Omental fat pad (tissue), 4 donors: ENCODE results near the gene FOXN1. TPM values are rescaled to one million over a fixed set of nuclear protein-coding genes. Genes with fewer than 3 reads are reported as not detected.

Experiments used
- ATAC-seq: fragments of 150-250 bp; one replicate; pipeline ENCODE4 v1.9.1; 2016; ENCODE audit warnings: mild to moderate bottlenecking, moderate library complexity; ENCODE audit not compliant: low FRiP score
- DNase-seq: peaks from one replicate; pipeline ENCODE4 v3.0.0-alpha.2; 2019; ENCODE audit warnings: low spot score
- CTCF ChIP-seq, 3 donors: fragments of 450-650 bp; IDR thresholded peaks; one replicate each; pipeline ENCODE4 v1.5.1; 2016 to 2017; ENCODE audit warnings: antibody characterized with exemption in 3 of 3, mild to moderate bottlenecking in 3 of 3, moderate library complexity in 2 of 3
- total RNA-seq, 4 donors: library from RNA; depleted of rRNA; stranded (reverse); fragments of >200 nt; gene quantifications; one replicate each; pipeline ENCODE4 v1.1.0, GENCODE V29; 2016

Gene FOXN1
- total RNA-seq, 4 donors from 2014 or later = not detected

GRCh38 chr17:28480278-28480677, 25.9 kb upstream of the FOXN1 start:
- TF ChIP-seq CTCF (IDR thresholded peaks at IDR 0.05) = no peak
- no peak for DNase-seq
- ATAC-seq = no peak

GRCh38 chr17:28480799-28481571, 25.2 kb upstream of the FOXN1 start:
- TF ChIP-seq CTCF (IDR thresholded peaks at IDR 0.05) = no peak
- ATAC-seq = no peak
- DNase-seq = no peak

DNA sequence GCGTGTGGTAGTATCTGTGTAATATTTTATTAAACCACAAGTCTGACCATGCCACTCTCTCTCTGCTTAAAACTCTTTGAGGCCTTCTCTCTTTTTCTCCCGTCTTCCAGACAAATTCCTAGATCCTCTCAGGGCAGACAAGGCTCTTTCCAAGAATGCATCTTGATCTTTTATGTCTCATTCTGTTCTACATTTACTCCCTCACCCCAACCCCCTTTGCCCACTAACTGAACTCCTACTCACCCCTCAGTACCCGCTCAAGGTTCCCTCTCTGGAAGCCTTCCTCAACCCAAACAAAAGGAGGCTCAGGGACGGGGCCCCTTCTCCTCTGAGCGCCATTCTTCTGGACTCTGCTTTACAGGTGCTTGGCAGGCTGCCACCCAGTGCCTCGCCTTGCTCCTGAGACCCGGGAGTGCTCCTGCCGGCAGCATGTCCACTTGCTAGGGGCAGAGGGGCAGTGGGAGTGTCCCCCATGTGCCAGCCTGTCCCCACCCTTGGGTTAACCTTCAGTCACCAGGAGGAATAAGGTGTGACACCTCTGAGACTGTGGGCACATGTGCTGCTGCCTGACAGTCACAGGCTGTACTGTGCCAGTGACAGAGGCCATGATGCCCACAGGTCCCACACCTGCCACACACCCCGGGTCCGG, 23.5 kb upstream of the FOXN1 start:
- TF ChIP-seq CTCF (IDR thresholded peaks at IDR 0.05) = no peak
- ATAC-seq = no peak
- DNase-seq = no peak

DNA sequence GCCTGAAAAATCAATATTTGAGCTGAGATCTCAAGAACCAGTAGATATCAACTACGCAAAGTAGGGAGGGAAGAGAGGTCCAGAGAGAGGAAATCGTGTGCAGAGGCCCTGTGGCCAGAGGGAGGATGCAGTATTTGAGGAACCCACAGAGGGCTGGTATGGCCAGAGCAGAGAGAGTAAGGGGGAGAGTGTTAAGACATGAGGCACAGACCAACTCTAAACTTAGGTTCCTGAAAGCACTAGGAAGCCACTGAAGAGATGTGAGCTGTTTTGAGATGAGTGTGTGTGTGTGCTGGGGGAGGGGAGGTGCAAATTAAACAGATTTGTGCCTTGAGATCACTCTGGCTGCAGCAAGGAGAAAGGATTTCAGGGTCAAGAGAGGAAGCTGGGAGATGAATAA, 21.9 kb upstream of the FOXN1 start:
- no peak for DNase-seq
- no peak for ATAC-seq

GRCh38 chr17:28485049-28485448, 21.1 kb upstream of the FOXN1 start:
- DNase-seq (no peak), ATAC-seq (no peak)
- no peak for TF ChIP-seq CTCF (IDR thresholded peaks at IDR 0.05)

More for the DNA sequence above, 21.9 kb upstream of the FOXN1 start:
- TF ChIP-seq CTCF (IDR thresholded peaks at IDR 0.05) = no peak

DNA sequence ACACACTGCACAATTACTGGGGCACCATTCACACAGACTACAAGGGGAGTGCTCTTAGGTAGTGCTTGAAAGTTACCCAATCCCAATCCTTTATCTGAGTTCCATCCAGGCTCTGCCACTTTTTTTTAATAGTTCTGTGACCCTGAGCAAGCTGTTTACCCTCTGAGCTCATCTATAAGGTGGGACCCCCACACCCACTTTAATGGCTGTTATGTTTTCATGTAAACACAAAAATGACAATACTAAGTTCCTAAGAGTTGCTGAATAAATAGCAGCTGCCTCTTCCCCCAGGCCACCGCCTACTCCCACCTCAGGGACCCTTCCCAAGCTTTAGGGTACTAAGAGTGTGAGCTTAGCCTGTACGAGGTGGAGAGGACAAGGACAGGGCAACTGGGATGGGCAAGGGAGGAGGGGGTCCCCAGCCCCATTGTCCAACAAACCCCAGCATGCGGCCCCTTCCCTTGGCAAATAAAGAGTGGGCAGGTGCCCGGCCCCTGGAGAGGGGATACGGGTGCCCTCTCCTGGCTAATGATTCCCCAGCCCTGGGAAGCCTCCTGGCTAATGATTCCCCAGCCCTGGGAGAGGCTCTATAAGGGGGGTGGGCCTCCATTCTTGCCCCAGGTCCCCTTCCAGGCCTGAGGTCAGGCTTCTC, 18.1 kb upstream of the FOXN1 start:
- DNase-seq = no peak
- no peak for TF ChIP-seq CTCF (IDR thresholded peaks at IDR 0.05)
- ATAC-seq = no peak
